Ureter (tissue), 1 donor: ENCODE data around the gene AP5Z1. TPM values are rescaled to one million over a fixed set of nuclear protein-coding genes. Genes with fewer than 3 reads are reported as not detected.

Experiments
- DNase-seq: peaks from one replicate; pipeline ENCODE4 v3.0.0-alpha.2; 2020; ENCODE audit warnings: low spot score
- total RNA-seq: library from RNA; stranded (reverse); gene quantifications from one replicate; pipeline ENCODE4 v1.2.4, GENCODE V29; 2023
- donor health status: DM: yes; HTN: yes; CAD: no.

The AP5Z1 gene
- total RNA-seq, 1 donor from 2014 or later: 39.1 TPM

GRCh38 chr7:4840079-4840501 is 64.7 kb downstream of the AP5Z1 start:
- DNase-seq: no peak

Other genes with a start within 250 kb of the AP5Z1 start
- 40.4 TPM for gene FOXK1, start 93.3 kb upstream of the AP5Z1 start, total RNA-seq
- 0.29 TPM for gene PAPOLB, start 86.4 kb downstream of the AP5Z1 start, total RNA-seq
- 4.7 TPM for gene RADIL, start 108.1 kb downstream of the AP5Z1 start, total RNA-seq
- not detected for gene MMD2, start 183.6 kb downstream of the AP5Z1 start, total RNA-seq